GM21723 (cell line): ENCODE data around the gene KRTAP10-7.

Experiments used
- ATAC-seq: cut with Tn5 transposase; IDR thresholded peaks from one replicate; pipeline ENCODE4 v1.9.1; 2021; ENCODE audit warnings: mild to moderate bottlenecking, moderate library complexity; ENCODE audit not compliant: unreplicated experiment

The KRTAP10-7 gene

GRCh38 chr21:44650973-44651675 is 50.7 kb downstream of the KRTAP10-7 start:
- ATAC-seq, result no peak
